K562 (cell line): ENCODE data around the gene CXCL14. TPM values are rescaled to one million over a fixed set of nuclear protein-coding genes. Genes with fewer than 3 reads are reported as not detected.

Experiments used
- ATAC-seq: fragments of 200-7000 bp; cut with Tn5 transposase; 3 replicates; pipeline ENCODE4 v1.9.1; 2020; ENCODE audit warnings: moderate library complexity
- BruUV-seq: library from RNA; stranded (reverse); fragments of 400-500 nt; replicated peaks from 2 replicates; lab custom pipeline; 2021; lab: Mats Ljungman, UMichigan
- CTCF ChIA-PET: fragments of 300-600 bp; formaldehyde crosslinking; extraction: SDS; loops from one replicate; lab custom pipeline; 2021; ENCODE audit warnings: low intra/inter-chr PET ratio; lab: Yijun Ruan, JAX
- POLR2A ChIA-PET: fragments of 300-600, 350-650 bp; sonication (Branson Sonifier 250); formaldehyde crosslinking; extraction: SDS; loops from one replicate; lab custom pipeline; 2021; ENCODE audit warnings: antibody characterized with exemption, inconsistent platforms; lab: Yijun Ruan, JAX
- DNase-seq, 4 experiments: peaks; one replicate each; pipeline versions ENCODE4 v3.0.0 to v3.0.0-alpha.2; 2011 to 2018; ENCODE audit warnings: low spot score in 3 of 4, mixed read lengths in 3 of 4; ENCODE audit errors: extremely low read depth in 1 of 4
- FAIRE-seq: peaks from 2 replicates; lab custom pipeline; 2011; peaks lifted over from hg19 to GRCh38; lab: Jason Lieb, UNC
- H2AFZ ChIP-seq: 2 replicates; pipeline ENCODE4 v1.6.0; 2011; ENCODE audit warnings: low read depth, low read length, control low read depth, inconsistent platforms
- H3K27ac ChIP-seq: fragments of 200-600 bp; 3 replicates; pipeline ENCODE4 v1.8.0; 2011; ENCODE audit warnings: low read depth, mild to moderate bottlenecking, control low read depth, inconsistent platforms, low read length, moderate library complexity, mixed read lengths; ENCODE audit errors: extremely low read depth
- H3K27me3 ChIP-seq, 2 experiments: fragments of 300-600 bp in 1 of 2; 2 replicates in 1 of 2; 3 replicates in 1 of 2; pipeline versions ENCODE4 v1.6.0 to v1.8.0; 2011; ENCODE audit warnings: inconsistent platforms in 2 of 2, low read length in 2 of 2, mild to moderate bottlenecking in 1 of 2, mixed read lengths in 1 of 2, moderate library complexity in 1 of 2; ENCODE audit not compliant: control insufficient read depth in 2 of 2, insufficient read depth in 2 of 2
- H3K36me3 ChIP-seq: fragments of 300-600 bp; 3 replicates; pipeline ENCODE4 v1.8.0; 2011; ENCODE audit warnings: mild to moderate bottlenecking, low read length, inconsistent platforms; ENCODE audit not compliant: control insufficient read depth, insufficient read depth
- H3K4me1 ChIP-seq, 2 experiments: fragments of 200-600 bp in 1 of 2; replicated peaks in 1 of 2; 2 replicates in 1 of 2; 3 replicates in 1 of 2; pipeline versions ENCODE4 v1.5.1 to v1.8.0; 2011; ENCODE audit warnings: inconsistent platforms in 2 of 2, low read length in 2 of 2, mild to moderate bottlenecking in 1 of 2, mixed read lengths in 1 of 2, moderate library complexity in 1 of 2; ENCODE audit not compliant: control insufficient read depth in 2 of 2, insufficient read depth in 2 of 2
- H3K4me2 ChIP-seq: 2 replicates; pipeline ENCODE4 v1.6.1; 2011; ENCODE audit warnings: low read length, control low read depth, inconsistent platforms, mixed read lengths; ENCODE audit not compliant: insufficient read depth
- H3K4me3 ChIP-seq: fragments of 200-600 bp; sonication (generic), shearing (Covaris generic); 2 replicates; pipeline ENCODE4 v1.5.1; 2016; ENCODE audit warnings: control low read depth, inconsistent platforms
- H3K79me2 ChIP-seq: fragments of 200-600 bp; 3 replicates; pipeline ENCODE4 v1.8.0; 2011; ENCODE audit warnings: low read length, inconsistent platforms; ENCODE audit not compliant: control insufficient read depth, insufficient read depth
- H3K9ac ChIP-seq, 2 experiments: 2 replicates each; pipeline versions ENCODE4 v1.6.0 to v1.6.1; 2011; ENCODE audit warnings: low read depth in 2 of 2, low read length in 2 of 2, control low read depth in 1 of 2, inconsistent platforms in 1 of 2, mild to moderate bottlenecking in 1 of 2, mixed read lengths in 1 of 2; ENCODE audit not compliant: insufficient read depth in 1 of 2
- H3K9me1 ChIP-seq: one replicate; pipeline ENCODE4 v1.6.0; 2011; ENCODE audit warnings: inconsistent platforms, mild to moderate bottlenecking, low read length, moderate library complexity; ENCODE audit not compliant: control insufficient read depth, insufficient read depth
- H3K9me3 ChIP-seq: replicated peaks from 2 replicates; pipeline ENCODE4 v1.5.1; 2011; ENCODE audit warnings: low read depth, low read length, inconsistent platforms; ENCODE audit not compliant: control insufficient read depth, insufficient read depth
- H4K20me1 ChIP-seq: replicated peaks from 2 replicates; pipeline ENCODE4 v1.6.1; 2011; ENCODE audit warnings: low read length, inconsistent platforms, mixed read lengths; ENCODE audit not compliant: control insufficient read depth, insufficient read depth
- C11orf30 ChIP-seq: fragments of 450-650 bp; IDR thresholded peaks from 2 replicates; pipeline ENCODE4 v1.6.1; 2016; ENCODE audit warnings: low read depth, mild to moderate bottlenecking
- HINFP ChIP-seq: fragments of 450-650 bp; conservative IDR thresholded peaks from 2 replicates; pipeline ENCODE4 v1.6.1; 2016; ENCODE audit warnings: missing genetic modification characterization, low read depth, mild to moderate bottlenecking, control low read depth, missing compliant biosample characterization
- L3MBTL2 ChIP-seq: fragments of 450-650 bp; IDR thresholded peaks from 2 replicates; pipeline ENCODE4 v1.6.1; 2016; ENCODE audit warnings: mild to moderate bottlenecking, moderate library complexity
- MAFG ChIP-seq: fragments of 450-650 bp; conservative IDR thresholded peaks from 2 replicates; pipeline ENCODE4 v1.6.1; 2016; ENCODE audit warnings: missing genetic modification characterization, missing compliant biosample characterization
- MEIS2 ChIP-seq: fragments of 450-650 bp; IDR thresholded peaks from 2 replicates; pipeline ENCODE4 v1.6.1; 2014; ENCODE audit warnings: mild to moderate bottlenecking; ENCODE audit not compliant: partially characterized antibody
- NFE2 ChIP-seq: IDR thresholded peaks from 2 replicates; pipeline ENCODE4 v1.6.1; 2014; ENCODE audit warnings: antibody characterized with exemption, low read depth
- NFE2L1 ChIP-seq: fragments of 450-650 bp; IDR thresholded peaks from 2 replicates; pipeline ENCODE4 v1.6.1; 2016; ENCODE audit warnings: missing genetic modification characterization, low read depth, mild to moderate bottlenecking, missing compliant biosample characterization, moderate library complexity, borderline replicate concordance
- NRF1 ChIP-seq, 2 experiments: fragments of 450-650 bp; IDR thresholded peaks in 1 of 2; conservative IDR thresholded peaks in 1 of 2; 2 replicates each; pipeline ENCODE4 v1.6.1; 2014; ENCODE audit warnings: mild to moderate bottlenecking in 2 of 2
- ZNF384 ChIP-seq: IDR thresholded peaks from 2 replicates; pipeline ENCODE4 v1.6.1; 2012; ENCODE audit warnings: low read depth, low read length, improper control_type of control experiment
- WGBS: fragments of 100-300 bp; shearing (Covaris generic); methylation state at CpG from one replicate; pipeline ENCODE4 v1.1.6; 2016; ENCODE audit warnings: low coverage, mixed read lengths; ENCODE audit not compliant: insufficient coverage; ENCODE audit errors: missing lambda C conversion rate; 5-methylcytosine and 5-hydroxymethylcytosine counted together
- in situ Hi-C: fragments of 300-500 bp; cut with MboI; formaldehyde crosslinking; loops from 4 replicates; pipeline ENCODE4 v1.15.0; 2018; ENCODE audit warnings: inconsistent platforms, mixed read lengths
- intact Hi-C: fragments of 100-400 bp; cut with micrococcal nuclease; formaldehyde crosslinking; loops from 2 replicates; pipeline ENCODE4 v1.14.2; 2022
- polyA plus RNA-seq, 8 experiments: library from polyadenylated mRNA; depleted of rRNA in 4 of 8; stranded (reverse) in 5 of 8; unstranded in 3 of 8; fragments of >200 nt; fragmentation: Nextera tagmentation in 2 of 8; fragmentation: Illumina TruSeq in 1 of 8; extraction: Ambion mirVana in 2 of 8; extraction: Trizol in 1 of 8; gene quantifications; 2 replicates each; pipeline versions ENCODE4 v1.2.1 to v1.2.3, GENCODE V29; 2011 to 2014; ENCODE audit warnings: inconsistent platforms in 1 of 8, missing spikeins in 1 of 8
- total RNA-seq, 7 experiments: library from RNA; depleted of rRNA in 6 of 7; stranded (reverse); fragments of >200 nt in 6 of 7; fragmentation: Illumina TruSeq in 2 of 7; extraction: Trizol in 2 of 7; gene quantifications; 2 replicates each; pipeline versions ENCODE4 v1.2.1 to v1.2.3, GENCODE V29; 2011 to 2021; ENCODE audit warnings: low replicate concordance in 1 of 7
- TF ChIP-seq, protein P1 (sequence below): fragments of 250-450 bp; sonication (Bioruptor Pico); IDR thresholded peaks from 2 replicates; pipeline ENCODE4 v1.8.0; 2021; ENCODE audit warnings: borderline replicate concordance, mild to moderate bottlenecking, moderate library complexity; ENCODE audit not compliant: poor library complexity, severe bottlenecking
- TF ChIP-seq, protein P2 (sequence below), 3 experiments: IDR thresholded peaks in 2 of 3; conservative IDR thresholded peaks in 1 of 3; 2 replicates each; pipeline ENCODE4 v1.5.1; 2011 to 2012; ENCODE audit warnings: low read length in 3 of 3, mild to moderate bottlenecking in 3 of 3, control low read depth in 2 of 3, improper control_type of control experiment in 1 of 3, inconsistent platforms in 1 of 3, low read depth in 1 of 3, mixed read lengths in 1 of 3, moderate library complexity in 1 of 3; ENCODE audit not compliant: insufficient read depth in 2 of 3

Gene CXCL14
- total and polyA plus RNA-seq, 9 of the 15 experiments (the other 6 are each of a cell fraction or from before 2014, with no cell fraction given): not detected

- Histone ChIP-seq H3K36me3 (no peaks in the 10 kb centered on the region), H3K9me1 (no peaks in the 10 kb centered on the region), H2AFZ (peak overlapping the region; percentile 91), H3K9ac (no peak overlapping the region), H3K27me3 (peaks cover under 1 to 6% of the 10 kb centered on the region in 2 experiments; a peak in 3 of 5 replicates), H3K4me1 (peaks cover 7 to 8% of the 10 kb centered on the region in 2 experiments), H3K79me2 (no peaks in the 10 kb centered on the region), H3K27ac (no peak overlapping the region), H3K9me3 (no peaks in the 10 kb centered on the region), H3K4me2 (peak overlapping the region; percentile 54), H4K20me1 (0 out of 2 replicates have a peak, but pooled peaks cover 3% of the 10 kb centered on the region), H3K4me3 (no peak overlapping the region)
- TF ChIP-seq, protein P1, sequence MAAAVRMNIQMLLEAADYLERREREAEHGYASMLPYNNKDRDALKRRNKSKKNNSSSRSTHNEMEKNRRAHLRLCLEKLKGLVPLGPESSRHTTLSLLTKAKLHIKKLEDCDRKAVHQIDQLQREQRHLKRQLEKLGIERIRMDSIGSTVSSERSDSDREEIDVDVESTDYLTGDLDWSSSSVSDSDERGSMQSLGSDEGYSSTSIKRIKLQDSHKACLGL (CRISPR knock-in tag): no peak
- TF ChIP-seq L3MBTL2 (peak; percentile 34; the same call in 1 of the 2 replicates), ZNF384 (peak; percentile 82), NFE2 (peak; percentile 34), NFE2L1 (tag) (no peak), HINFP (tag) (0 out of 2 replicates have a peak, but pooled peaks have one; percentile 2), NRF1 (conservative IDR thresholded peaks at IDR 0.05 in 1 of 2, IDR thresholded peaks at IDR 0.05 in 1 of 2) (peak; percentile 23 to 29; a peak in 1 of 4 replicates), C11orf30 (peak; percentile 41; the same call in 1 of the 2 replicates), MAFG (tag) (peak; percentile 80), MEIS2 (peak; percentile 36)
- TF ChIP-seq, protein P2, sequence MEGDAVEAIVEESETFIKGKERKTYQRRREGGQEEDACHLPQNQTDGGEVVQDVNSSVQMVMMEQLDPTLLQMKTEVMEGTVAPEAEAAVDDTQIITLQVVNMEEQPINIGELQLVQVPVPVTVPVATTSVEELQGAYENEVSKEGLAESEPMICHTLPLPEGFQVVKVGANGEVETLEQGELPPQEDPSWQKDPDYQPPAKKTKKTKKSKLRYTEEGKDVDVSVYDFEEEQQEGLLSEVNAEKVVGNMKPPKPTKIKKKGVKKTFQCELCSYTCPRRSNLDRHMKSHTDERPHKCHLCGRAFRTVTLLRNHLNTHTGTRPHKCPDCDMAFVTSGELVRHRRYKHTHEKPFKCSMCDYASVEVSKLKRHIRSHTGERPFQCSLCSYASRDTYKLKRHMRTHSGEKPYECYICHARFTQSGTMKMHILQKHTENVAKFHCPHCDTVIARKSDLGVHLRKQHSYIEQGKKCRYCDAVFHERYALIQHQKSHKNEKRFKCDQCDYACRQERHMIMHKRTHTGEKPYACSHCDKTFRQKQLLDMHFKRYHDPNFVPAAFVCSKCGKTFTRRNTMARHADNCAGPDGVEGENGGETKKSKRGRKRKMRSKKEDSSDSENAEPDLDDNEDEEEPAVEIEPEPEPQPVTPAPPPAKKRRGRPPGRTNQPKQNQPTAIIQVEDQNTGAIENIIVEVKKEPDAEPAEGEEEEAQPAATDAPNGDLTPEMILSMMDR (IDR thresholded peaks at IDR 0.05 in 2 of 3, conservative IDR thresholded peaks at IDR 0.05 in 1 of 3; ENCODE audit: insufficient read depth in 2 of 3, low read depth in 1 of 3, low read length in 3 of 3): peak in 1 of 3 experiments; percentile 18; a peak in 1 of 6 replicates
- ChIA-PET CTCF (interaction anchor here (0.6 to 2.2 kb wide), 5 partner anchors 101 to 266 kb away, joined by 3 to 12 read pairs (median 4); no protein-coding TSS in a partner anchor), POLR2A (interaction anchor here (0.6 to 2.3 kb wide), 6 partner anchors 10 to 1699 kb away, joined by 3 to 10 read pairs (median 5); no protein-coding TSS in a partner anchor)
- no peak for FAIRE-seq
- intact Hi-C loops: loop anchor here (5.0 kb wide), 1 partner anchor 161 kb away; no protein-coding TSS in a partner anchor
- no TSS peak for BruUV-seq
- WGBS: 32% methylated on average over 16 of the region's 16 CpGs
- DNase-seq: peak; percentile 20 to 34 (median 26)
- ATAC-seq: peak; percentile 59
- in situ Hi-C loops: no loop called here
Measured at GRCh38 chr5:135566422-135567400, 12.1 kb downstream of the CXCL14 start.
